Trophoblast cell (in vitro differentiated cells and primary cell): ENCODE results near the gene DTWD2.
A peak's percentile ranks its signal among the peaks of the same experiment; 100 is the strongest.

Experiments
- DNase-seq, 2 donors: peaks; one replicate each; pipeline ENCODE4 v3.0.0-alpha.2; 2016
- H2AFZ ChIP-seq: 2 replicates; pipeline ENCODE4 v1.6.1; 2013; ENCODE audit warnings: low read length, moderate library complexity, mild to moderate bottlenecking; ENCODE audit not compliant: insufficient read depth, poor library complexity
- H2AK5ac ChIP-seq: 2 replicates; pipeline ENCODE4 v1.6.1; 2013; ENCODE audit warnings: mild to moderate bottlenecking, low read length
- H2BK120ac ChIP-seq: 2 replicates; pipeline ENCODE4 v1.6.1; 2013; ENCODE audit warnings: low read length, mild to moderate bottlenecking, moderate library complexity; ENCODE audit not compliant: insufficient read depth, poor library complexity
- H2BK12ac ChIP-seq: 2 replicates; pipeline ENCODE4 v1.6.1; 2013; ENCODE audit warnings: mild to moderate bottlenecking, low read length, moderate library complexity
- H2BK5ac ChIP-seq: 2 replicates; pipeline ENCODE4 v1.6.1; 2013; ENCODE audit warnings: low read length, low read depth, moderate library complexity, mild to moderate bottlenecking; ENCODE audit not compliant: poor library complexity
- H3K14ac ChIP-seq: 2 replicates; pipeline ENCODE4 v1.6.1; 2013; ENCODE audit warnings: mild to moderate bottlenecking, low read length
- H3K18ac ChIP-seq: 2 replicates; pipeline ENCODE4 v1.6.1; 2013; ENCODE audit warnings: mild to moderate bottlenecking, low read length
- H3K23ac ChIP-seq: 2 replicates; pipeline ENCODE4 v1.6.1; 2013; ENCODE audit warnings: low read length
- H3K27ac ChIP-seq: 2 replicates; pipeline ENCODE4 v1.5.1; 2013; ENCODE audit warnings: low read depth, mild to moderate bottlenecking, inconsistent platforms, low read length, moderate library complexity
- H3K27me3 ChIP-seq: 2 replicates; pipeline ENCODE4 v1.6.1; 2013; ENCODE audit warnings: inconsistent platforms, mild to moderate bottlenecking, low read length, moderate library complexity; ENCODE audit not compliant: insufficient read depth
- H3K36me3 ChIP-seq, 2 experiments: 1 replicate in 1 of 2; 2 replicates in 1 of 2; pipeline ENCODE4 v1.6.1; 2013; ENCODE audit warnings: low read length in 2 of 2, mild to moderate bottlenecking in 2 of 2, moderate library complexity in 1 of 2; ENCODE audit not compliant: insufficient read depth in 2 of 2, control insufficient read depth in 1 of 2
- H3K4ac ChIP-seq: 2 replicates; pipeline ENCODE4 v1.6.1; 2013; ENCODE audit warnings: low read depth, mild to moderate bottlenecking, low read length, moderate library complexity
- H3K4me1 ChIP-seq, 2 experiments: 1 replicate in 1 of 2; 2 replicates in 1 of 2; pipeline ENCODE4 v1.6.1; 2013; ENCODE audit warnings: low read length in 2 of 2, mild to moderate bottlenecking in 2 of 2, moderate library complexity in 1 of 2; ENCODE audit not compliant: insufficient read depth in 2 of 2, control insufficient read depth in 1 of 2
- H3K4me2 ChIP-seq: 2 replicates; pipeline ENCODE4 v1.6.1; 2013; ENCODE audit warnings: inconsistent platforms, mild to moderate bottlenecking, low read length, moderate library complexity
- H3K4me3 ChIP-seq: 2 replicates; pipeline ENCODE4 v1.5.1; 2013; ENCODE audit warnings: mild to moderate bottlenecking, low read depth, low read length, inconsistent platforms
- H3K79me1 ChIP-seq: one replicate; pipeline ENCODE4 v1.6.1; 2013; ENCODE audit warnings: low read length
- H3K79me2 ChIP-seq: 2 replicates; pipeline ENCODE4 v1.6.1; 2013; ENCODE audit warnings: low read length, mild to moderate bottlenecking; ENCODE audit not compliant: control insufficient read depth, insufficient read depth, poor library complexity
- H3K9ac ChIP-seq: 2 replicates; pipeline ENCODE4 v1.6.1; 2013; ENCODE audit warnings: mild to moderate bottlenecking, low read length
- H3K9me3 ChIP-seq: 2 replicates; pipeline ENCODE4 v1.6.1; 2013; ENCODE audit warnings: low read depth, mild to moderate bottlenecking, control low read depth, inconsistent platforms, low read length; ENCODE audit not compliant: insufficient read depth
- H4K12ac ChIP-seq: 2 replicates; pipeline ENCODE4 v1.6.1; 2013; ENCODE audit warnings: low read depth, mild to moderate bottlenecking, low read length, moderate library complexity
- H4K8ac ChIP-seq: 2 replicates; pipeline ENCODE4 v1.6.1; 2013; ENCODE audit warnings: low read depth, mild to moderate bottlenecking, low read length, moderate library complexity
- H4K91ac ChIP-seq: one replicate; pipeline ENCODE4 v1.6.1; 2013; ENCODE audit warnings: low read depth, mild to moderate bottlenecking, low read length, moderate library complexity
- WGBS: extraction: QIAGEN DNeasy Blood & Tissue Kit; methylation state at CpG from one replicate; pipeline ENCODE4 v1.1.7; 2013; ENCODE audit warnings: missing lambda C conversion rate; ENCODE audit not compliant: insufficient read length, insufficient coverage; ENCODE audit errors: extremely low coverage; 5-methylcytosine and 5-hydroxymethylcytosine counted together

The DTWD2 gene

DNA sequence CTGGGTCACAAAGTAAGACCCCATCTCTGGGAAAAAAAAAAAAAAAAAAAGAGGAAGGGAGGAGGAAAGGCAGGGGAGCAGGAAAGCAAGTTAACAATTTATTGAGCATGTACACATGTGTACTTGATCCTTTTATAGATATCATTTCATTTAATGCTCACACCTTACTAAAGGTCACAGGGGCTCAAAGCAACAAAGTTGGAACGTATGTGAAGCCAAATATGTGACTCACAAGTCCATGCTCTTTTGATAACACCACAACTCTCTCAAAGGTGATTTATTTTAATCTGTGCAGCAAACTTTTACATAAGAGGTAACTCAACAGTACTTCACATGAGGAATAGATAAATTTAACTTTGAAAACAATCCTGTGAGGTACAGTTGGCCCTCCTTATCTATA, 34.4 kb upstream of the DTWD2 start:
- Histone ChIP-seq H3K14ac (no peak overlapping the region), H3K79me2 (no peaks in the 10 kb centered on the region), H3K18ac (no peak overlapping the region), H3K27me3 (no peaks in the 10 kb centered on the region), H3K23ac (no peak overlapping the region), H3K9ac (no peak overlapping the region), H2BK12ac (no peak overlapping the region), H2BK120ac (no peak overlapping the region), H3K9me3 (no peaks in the 10 kb centered on the region), H4K91ac (no peak overlapping the region), H3K4me3 (no peak overlapping the region), H3K79me1 (no peaks in the 10 kb centered on the region), H3K4me2 (no peak overlapping the region), H4K12ac (no peak overlapping the region), H3K36me3 (no peaks in the 10 kb centered on the region), H3K27ac (no peak overlapping the region), H2BK5ac (no peak overlapping the region), H2AK5ac (no peak overlapping the region), H3K4ac (no peak overlapping the region), H3K4me1 (no peaks in the 10 kb centered on the region), H2AFZ (no peak overlapping the region), H4K8ac (no peak overlapping the region)
- no peak for DNase-seq
- no CpG with 5 or more reads among the region's 1 CpG for WGBS

DNA sequence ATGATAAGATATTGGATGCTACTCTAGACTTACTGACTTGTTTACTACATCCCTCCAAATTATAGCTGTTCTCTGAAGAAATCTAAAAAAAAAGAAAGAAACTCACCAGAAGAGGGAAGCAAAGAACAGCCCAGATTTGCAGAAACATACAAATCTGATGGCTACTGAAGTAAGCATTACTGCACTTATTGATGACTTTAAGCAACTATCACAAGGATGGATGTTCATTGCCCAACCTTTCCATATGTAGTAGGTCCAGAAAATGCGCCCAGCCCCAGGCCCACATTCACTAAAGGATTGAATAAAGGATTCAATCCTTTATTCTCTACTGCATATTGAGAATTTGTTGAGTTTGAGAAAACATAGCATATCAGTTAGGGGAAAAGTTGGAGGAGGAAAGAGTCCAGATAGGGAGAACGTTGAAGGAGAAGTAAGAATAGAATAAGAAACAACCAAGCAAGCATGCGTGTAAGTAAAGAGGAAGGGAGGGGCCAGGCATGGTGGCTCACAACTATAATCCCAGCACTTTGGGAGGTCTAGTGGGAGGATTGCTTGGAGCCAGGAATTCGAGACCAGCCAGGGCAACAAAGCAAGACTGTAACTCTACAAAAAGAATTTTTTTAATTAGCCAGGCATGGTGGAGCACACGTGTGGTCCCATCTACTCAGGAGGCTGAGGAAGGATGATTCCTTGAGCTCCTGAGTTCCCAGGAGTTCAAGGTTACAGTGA, 33.8 kb upstream of the DTWD2 start:
- no peak overlapping the region for H3K23ac ChIP-seq
- no peak overlapping the region for H4K91ac ChIP-seq
- DNase-seq, result peak in 1 of 2 donors; percentile 69
- no peak overlapping the region for H2AK5ac ChIP-seq
- no CpG with 5 or more reads among the region's 5 CpGs for WGBS
- no peaks in the 10 kb centered on the region for H3K79me1 ChIP-seq
- no peaks in the 10 kb centered on the region for H3K4me1 ChIP-seq
- H3K4ac ChIP-seq, result no peak overlapping the region
- H2BK120ac ChIP-seq, result no peak overlapping the region
- no peaks in the 10 kb centered on the region for H3K79me2 ChIP-seq
- no peak overlapping the region for H3K4me2 ChIP-seq
- no peak overlapping the region for H3K9ac ChIP-seq
- H3K9me3 ChIP-seq, result no peaks in the 10 kb centered on the region
- no peak overlapping the region for H4K12ac ChIP-seq
- H3K18ac ChIP-seq, result no peak overlapping the region
- H2AFZ ChIP-seq, result no peak overlapping the region
- H4K8ac ChIP-seq, result no peak overlapping the region
- H3K4me3 ChIP-seq, result no peak overlapping the region
- H3K27ac ChIP-seq, result no peak overlapping the region
- no peaks in the 10 kb centered on the region for H3K27me3 ChIP-seq
- H3K14ac ChIP-seq, result no peak overlapping the region
- H3K36me3 ChIP-seq, result no peaks in the 10 kb centered on the region
- H2BK12ac ChIP-seq, result no peak overlapping the region
- H2BK5ac ChIP-seq, result no peak overlapping the region

DNA sequence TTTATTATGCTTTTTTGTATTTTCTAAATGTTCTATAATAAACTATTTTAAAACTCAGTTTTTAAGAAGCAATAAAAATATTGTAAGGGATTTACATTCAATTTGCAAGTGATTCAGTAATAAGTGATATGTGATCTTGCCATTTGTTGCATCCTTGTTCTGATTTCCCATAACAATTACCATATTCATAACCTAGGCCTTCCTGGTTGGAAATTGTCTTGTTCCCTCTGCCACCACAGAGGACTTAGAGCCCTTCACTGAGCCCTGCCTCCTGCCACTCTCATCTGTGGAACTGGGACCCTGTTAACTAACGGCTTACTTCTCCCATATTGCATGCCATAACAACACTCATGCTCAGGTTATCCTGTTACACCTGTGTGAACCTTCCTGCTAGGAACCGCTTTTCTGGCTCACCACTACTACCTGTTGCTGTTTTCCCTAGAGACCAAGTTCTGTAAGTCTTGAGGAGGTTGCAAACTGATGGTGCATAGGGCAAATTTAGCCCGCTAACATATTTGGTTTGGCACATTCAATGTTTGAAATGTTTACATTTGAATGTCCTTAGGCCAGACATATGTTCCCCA, 32.9 kb upstream of the DTWD2 start:
- no peak overlapping the region for H3K9ac ChIP-seq
- no peaks in the 10 kb centered on the region for H3K36me3 ChIP-seq
- H4K12ac ChIP-seq, result no peak overlapping the region
- no peaks in the 10 kb centered on the region for H3K27me3 ChIP-seq
- no peak overlapping the region for H3K14ac ChIP-seq
- no peak overlapping the region for H4K8ac ChIP-seq
- H3K9me3 ChIP-seq, result no peaks in the 10 kb centered on the region
- H2BK120ac ChIP-seq, result no peak overlapping the region
- H3K4me1 ChIP-seq, result no peaks in the 10 kb centered on the region
- H2BK5ac ChIP-seq, result no peak overlapping the region
- H3K23ac ChIP-seq, result no peak overlapping the region
- H3K4me3 ChIP-seq, result no peak overlapping the region
- H2AK5ac ChIP-seq, result no peak overlapping the region
- H2AFZ ChIP-seq, result no peak overlapping the region
- H3K4ac ChIP-seq, result no peak overlapping the region
- no peak overlapping the region for H2BK12ac ChIP-seq
- no peak overlapping the region for H3K27ac ChIP-seq
- no peak overlapping the region for H4K91ac ChIP-seq
- H3K4me2 ChIP-seq, result no peak overlapping the region
- no peaks in the 10 kb centered on the region for H3K79me1 ChIP-seq
- no peak overlapping the region for H3K18ac ChIP-seq
- no CpG with 5 or more reads among the region's 3 CpGs for WGBS
- DNase-seq, result no peak
- no peaks in the 10 kb centered on the region for H3K79me2 ChIP-seq

DNA sequence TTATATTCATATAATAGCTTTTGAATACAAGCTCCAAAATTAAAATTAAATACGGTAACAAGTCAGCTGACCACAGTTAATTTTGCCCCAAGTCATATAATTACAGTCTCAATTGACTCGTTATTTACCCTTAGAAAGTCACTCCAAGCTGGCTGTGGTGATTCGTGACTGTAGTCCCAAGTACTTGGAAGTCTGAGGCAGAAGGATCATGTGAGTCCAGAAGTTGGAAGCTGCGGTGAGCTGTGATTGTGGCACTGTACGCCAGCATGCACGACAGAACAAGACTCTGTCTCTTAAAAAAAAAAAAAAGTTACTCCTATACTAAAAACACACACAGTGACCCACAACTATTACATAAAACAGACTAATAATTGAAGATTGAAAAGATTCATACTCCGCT, 31.6 kb upstream of the DTWD2 start:
- no peak overlapping the region for H3K27ac ChIP-seq

More for the DNA sequence above, 31.6 kb upstream of the DTWD2 start:
- no peak overlapping the region for H2AFZ ChIP-seq
- no peak overlapping the region for H2BK5ac ChIP-seq
- H3K18ac ChIP-seq, result no peak overlapping the region
- WGBS, result no CpG with 5 or more reads among the region's 7 CpGs
- DNase-seq, result peak in 1 of 2 donors; percentile 30
- H3K79me2 ChIP-seq, result no peaks in the 10 kb centered on the region
- no peak overlapping the region for H4K8ac ChIP-seq
- H3K9ac ChIP-seq, result no peak overlapping the region
- H2AK5ac ChIP-seq, result no peak overlapping the region
- H3K4me3 ChIP-seq, result no peak overlapping the region
- H3K4me1 ChIP-seq, result no peaks in the 10 kb centered on the region
- H2BK120ac ChIP-seq, result no peak overlapping the region
- no peak overlapping the region for H4K91ac ChIP-seq
- no peak overlapping the region for H3K4me2 ChIP-seq
- H3K23ac ChIP-seq, result no peak overlapping the region
- no peaks in the 10 kb centered on the region for H3K9me3 ChIP-seq
- H4K12ac ChIP-seq, result no peak overlapping the region
- H3K79me1 ChIP-seq, result no peaks in the 10 kb centered on the region
- H3K36me3 ChIP-seq, result no peaks in the 10 kb centered on the region
- no peaks in the 10 kb centered on the region for H3K27me3 ChIP-seq
- H2BK12ac ChIP-seq, result no peak overlapping the region
- no peak overlapping the region for H3K14ac ChIP-seq
- no peak overlapping the region for H3K4ac ChIP-seq
